Right lobe of liver (tissue), 4 donors: ENCODE data around the gene DMTF1.

Experiments used
- POLR2A ChIP-seq: fragments of 450-650 bp; IDR thresholded peaks from one replicate; pipeline ENCODE4 v1.6.1; 2017; ENCODE audit warnings: antibody characterized with exemption, mild to moderate bottlenecking
- TF ChIP-seq, protein P1 (sequence below), 4 donors: fragments of 200-600 bp in 3 of 4; fragments of 450-650 bp in 1 of 4; IDR thresholded peaks; one replicate each; pipeline versions ENCODE4 v1.5.1 to v1.8.0; 2016 to 2022; ENCODE audit warnings: antibody characterized with exemption in 4 of 4, mild to moderate bottlenecking in 2 of 4
- donor health status: DM: no; HTN: no; CAD: no.
- donor health status: DM: no; HTN: no; CAD: no.
- donor health status: DM: no; HTN: yes; CAD: no.

DNA sequence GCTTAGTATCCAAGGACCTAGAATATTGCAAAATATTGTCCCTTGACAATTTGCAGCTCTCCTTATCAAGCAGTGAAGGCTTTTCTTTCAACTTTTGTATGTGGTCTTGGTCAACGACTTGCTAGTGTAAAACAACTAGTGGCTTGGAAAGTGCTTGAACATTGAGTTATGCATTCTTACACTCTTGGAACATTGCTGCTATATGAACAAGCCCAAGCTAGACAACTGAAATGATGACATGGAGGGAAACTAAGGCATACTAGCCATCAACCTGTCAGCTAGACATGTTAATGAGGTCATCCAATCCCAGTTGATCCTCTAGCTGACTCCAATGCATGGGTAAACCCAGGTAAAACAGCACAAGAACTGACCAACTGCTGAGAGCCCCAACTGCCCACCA lies 12.7 kb upstream of the DMTF1 start:
- TF ChIP-seq, protein P1, sequence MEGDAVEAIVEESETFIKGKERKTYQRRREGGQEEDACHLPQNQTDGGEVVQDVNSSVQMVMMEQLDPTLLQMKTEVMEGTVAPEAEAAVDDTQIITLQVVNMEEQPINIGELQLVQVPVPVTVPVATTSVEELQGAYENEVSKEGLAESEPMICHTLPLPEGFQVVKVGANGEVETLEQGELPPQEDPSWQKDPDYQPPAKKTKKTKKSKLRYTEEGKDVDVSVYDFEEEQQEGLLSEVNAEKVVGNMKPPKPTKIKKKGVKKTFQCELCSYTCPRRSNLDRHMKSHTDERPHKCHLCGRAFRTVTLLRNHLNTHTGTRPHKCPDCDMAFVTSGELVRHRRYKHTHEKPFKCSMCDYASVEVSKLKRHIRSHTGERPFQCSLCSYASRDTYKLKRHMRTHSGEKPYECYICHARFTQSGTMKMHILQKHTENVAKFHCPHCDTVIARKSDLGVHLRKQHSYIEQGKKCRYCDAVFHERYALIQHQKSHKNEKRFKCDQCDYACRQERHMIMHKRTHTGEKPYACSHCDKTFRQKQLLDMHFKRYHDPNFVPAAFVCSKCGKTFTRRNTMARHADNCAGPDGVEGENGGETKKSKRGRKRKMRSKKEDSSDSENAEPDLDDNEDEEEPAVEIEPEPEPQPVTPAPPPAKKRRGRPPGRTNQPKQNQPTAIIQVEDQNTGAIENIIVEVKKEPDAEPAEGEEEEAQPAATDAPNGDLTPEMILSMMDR (IDR thresholded peaks at IDR 0.05), result no peak
- TF ChIP-seq POLR2A, result no peak
